HG03469 (cell line): ENCODE data around the gene PLCG2.

ENCODE experiments used
- ATAC-seq: cut with Tn5 transposase; IDR thresholded peaks from one replicate; pipeline ENCODE4 v1.9.1; 2021; ENCODE audit warnings: mild to moderate bottlenecking, moderate library complexity, moderate number of reproducible peaks; ENCODE audit not compliant: unreplicated experiment

Gene PLCG2

GRCh38 chr16:81902025-81902424 lies 122.9 kb downstream of the PLCG2 start:
- no peak for ATAC-seq

DNA sequence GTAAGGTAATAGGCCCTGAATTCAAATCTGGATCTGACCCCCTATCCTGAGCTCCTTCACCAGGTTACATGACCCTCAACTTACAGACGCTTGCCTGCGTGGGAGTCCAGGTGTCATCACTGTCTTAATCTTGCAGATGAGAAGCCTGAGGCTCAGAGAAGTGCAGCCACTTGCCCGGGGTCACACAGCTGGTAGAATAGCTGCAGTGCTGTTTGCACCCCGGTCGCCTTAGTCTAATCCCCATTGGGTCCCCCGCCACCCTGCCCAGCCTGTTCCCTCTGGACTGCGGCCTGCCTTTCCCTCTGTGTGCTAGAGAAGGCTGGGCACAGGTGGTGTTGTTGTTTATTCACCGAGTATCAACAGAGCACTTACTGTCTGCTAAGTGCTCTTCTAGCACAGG lies 125.2 kb downstream of the PLCG2 start:
- ATAC-seq = no peak

DNA sequence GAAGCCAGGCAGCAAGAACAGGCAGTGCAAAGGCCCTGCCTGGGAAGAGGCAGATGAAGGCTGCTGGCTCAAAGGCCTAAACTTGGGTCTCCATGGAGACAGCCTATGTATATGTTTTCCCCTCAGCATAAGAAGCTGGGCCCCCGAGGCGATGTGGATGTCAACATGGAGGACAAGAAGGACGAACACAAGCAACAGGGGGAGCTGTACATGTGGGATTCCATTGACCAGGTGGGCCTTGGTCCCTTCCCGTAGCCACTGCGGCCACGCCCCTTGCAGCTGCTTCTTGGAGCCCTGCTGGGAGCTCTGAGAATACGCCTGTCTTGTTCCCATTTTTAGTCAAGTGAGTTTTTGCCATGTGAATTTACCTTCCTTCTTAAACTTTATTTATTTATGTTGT lies 126.2 kb downstream of the PLCG2 start:
- no peak for ATAC-seq

- ATAC-seq = no peak
Measured at GRCh38 chr16:81907681-81908080, 128.6 kb downstream of the PLCG2 start.

DNA sequence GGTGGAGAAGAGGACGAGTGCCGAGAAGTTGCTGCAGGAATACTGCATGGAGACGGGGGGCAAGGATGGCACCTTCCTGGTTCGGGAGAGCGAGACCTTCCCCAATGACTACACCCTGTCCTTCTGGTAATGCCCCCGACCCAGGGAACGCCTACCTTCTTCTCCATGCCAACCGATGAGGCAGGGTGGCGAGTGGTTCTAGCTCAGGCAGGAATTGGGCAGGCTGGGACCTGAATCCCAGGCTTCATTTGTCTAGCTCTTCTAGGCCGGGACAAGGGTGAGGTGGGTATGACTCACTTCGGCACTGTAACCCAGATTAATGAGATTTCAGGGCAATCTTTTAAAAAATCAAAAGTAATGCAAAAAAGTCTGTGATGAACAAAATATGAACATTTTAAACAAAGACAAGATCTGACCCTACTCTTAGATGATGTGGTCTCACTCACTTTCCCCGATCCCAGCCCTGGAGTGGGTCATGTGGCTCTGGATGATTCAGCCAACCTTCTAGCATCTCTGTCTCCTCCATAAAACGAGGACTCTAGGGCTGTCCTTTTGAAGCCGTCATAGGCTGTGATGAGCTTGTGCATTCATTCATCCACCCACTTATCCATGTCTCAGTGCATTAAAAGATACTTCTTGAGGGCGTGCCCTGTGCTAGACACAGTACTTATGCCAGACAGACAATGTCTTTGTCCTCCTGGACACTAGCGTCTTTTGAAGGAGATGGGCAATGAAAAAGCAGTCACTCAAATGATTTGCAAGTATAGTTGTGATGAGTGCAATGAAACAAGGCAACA lies 129.6 kb downstream of the PLCG2 start:
- ATAC-seq = no peak

DNA sequence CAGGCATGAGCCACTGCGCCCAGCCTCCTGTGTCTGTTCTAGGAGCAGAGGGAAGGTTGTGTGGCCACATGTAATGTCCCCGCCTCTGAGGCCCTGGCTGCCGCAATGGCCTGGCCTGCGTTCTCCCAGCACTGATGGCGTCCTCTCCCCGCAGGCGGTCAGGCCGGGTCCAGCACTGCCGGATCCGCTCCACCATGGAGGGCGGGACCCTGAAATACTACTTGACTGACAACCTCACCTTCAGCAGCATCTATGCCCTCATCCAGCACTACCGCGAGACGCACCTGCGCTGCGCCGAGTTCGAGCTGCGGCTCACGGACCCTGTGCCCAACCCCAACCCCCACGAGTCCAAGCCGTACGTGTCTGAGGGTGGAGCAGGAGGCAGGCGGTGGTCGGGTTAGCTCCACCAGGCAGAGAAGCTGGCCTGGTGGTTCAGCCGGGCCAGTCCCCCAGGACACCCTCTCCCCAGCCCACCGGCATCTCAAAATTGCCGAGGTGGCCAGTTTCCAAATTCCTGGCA lies 131.3 kb downstream of the PLCG2 start:
- ATAC-seq = no peak

GRCh38 chr16:81912395-81912794 lies 133.3 kb downstream of the PLCG2 start:
- ATAC-seq = no peak

- ATAC-seq = no peak
Measured at GRCh38 chr16:81913222-81913621, 134.1 kb downstream of the PLCG2 start.

DNA sequence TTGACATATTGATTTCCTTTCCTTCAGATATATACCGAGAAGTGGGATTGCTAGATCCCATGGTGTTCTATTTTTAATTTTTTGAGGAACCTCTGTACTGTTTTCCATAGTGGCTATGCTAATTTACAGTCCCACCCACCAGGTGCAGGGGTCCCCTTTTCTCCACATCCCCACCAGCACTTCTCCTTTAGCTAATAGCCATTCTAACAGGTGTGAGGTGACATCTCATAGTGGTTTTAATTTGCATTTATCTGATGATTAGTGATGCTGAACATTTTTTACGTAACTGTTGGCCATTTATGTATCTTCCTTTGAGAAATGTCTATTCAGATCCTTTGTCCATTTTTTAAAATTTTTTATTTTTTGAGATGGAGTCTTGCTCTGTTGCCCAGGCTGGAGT lies 138.3 kb downstream of the PLCG2 start:
- ATAC-seq = no peak

DNA sequence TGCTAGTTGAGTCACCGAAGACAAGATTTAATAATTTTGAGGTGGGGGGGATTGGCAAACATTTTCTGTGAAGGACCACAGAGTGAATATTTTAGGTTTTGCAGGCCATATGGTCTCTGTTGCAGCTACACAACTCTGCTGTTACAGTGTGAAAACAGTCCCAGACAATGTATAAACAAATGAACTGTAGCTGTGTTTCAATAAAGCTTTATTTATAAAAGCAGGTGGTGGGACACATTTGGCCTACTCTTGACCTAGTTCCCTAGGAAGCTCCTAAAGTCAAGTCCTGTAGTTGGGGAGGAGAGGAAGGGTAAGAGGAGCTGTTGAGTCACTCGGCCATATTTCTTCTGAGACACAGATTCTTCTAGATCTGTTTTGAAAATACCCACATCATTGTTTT lies 139.8 kb downstream of the PLCG2 start:
- ATAC-seq = no peak

DNA sequence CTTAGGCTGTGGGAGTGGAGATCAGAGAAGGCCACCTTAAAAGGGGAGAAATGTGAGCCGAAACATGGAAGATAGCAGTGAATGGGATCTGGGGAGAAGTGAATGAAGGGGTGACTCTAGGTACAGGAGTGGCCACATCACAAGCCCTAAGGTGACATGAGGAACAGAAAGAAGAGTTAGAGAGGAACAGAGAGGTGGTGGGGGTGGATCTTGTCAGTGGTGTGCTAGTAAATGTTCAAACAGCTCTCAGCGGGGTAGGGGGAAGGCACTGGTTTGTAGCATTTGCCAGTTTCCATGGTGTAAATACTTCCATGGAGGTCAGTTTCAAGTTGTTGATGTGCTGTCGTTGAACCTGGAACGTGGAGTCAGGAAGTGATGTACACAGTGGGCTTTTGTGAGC lies 141.4 kb downstream of the PLCG2 start:
- no peak for ATAC-seq

DNA sequence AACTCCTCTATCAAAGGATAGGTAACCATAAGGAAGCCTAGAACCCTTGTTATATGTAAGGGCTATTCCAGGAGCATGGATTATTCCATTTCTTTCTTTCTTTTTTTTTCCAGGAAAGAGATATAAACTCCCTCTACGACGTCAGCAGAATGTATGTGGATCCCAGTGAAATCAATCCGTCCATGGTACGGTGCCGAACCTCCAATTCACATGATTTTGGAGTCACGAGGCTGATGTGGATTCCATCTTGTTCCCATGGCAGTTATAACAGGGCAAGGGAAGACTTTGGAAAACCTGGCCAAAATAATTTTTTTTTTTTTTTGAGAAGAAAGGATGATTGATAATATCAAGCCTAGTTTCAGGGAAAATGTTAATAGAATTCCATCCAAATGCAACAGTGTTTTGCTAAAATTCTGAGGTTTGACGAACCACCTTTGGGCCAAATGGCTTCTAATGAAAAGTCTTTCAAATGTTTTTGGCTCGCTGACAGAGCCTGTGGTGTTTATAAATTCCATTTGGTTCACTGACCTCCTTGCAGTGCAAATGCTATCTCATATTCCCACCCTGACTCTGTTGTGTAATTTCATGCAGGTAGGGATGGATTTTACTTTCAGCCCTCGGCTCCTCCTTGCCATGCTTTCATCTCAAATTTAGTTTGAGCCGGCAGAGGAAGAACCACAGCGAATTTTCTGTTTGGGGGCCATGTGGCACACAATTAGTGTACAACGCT lies 142.2 kb downstream of the PLCG2 start:
- ATAC-seq = no peak

- ATAC-seq = no peak
Measured at GRCh38 chr16:81921843-81922584, 142.9 kb downstream of the PLCG2 start.

GRCh38 chr16:81923296-81923695 lies 144.2 kb downstream of the PLCG2 start:
- no peak for ATAC-seq

DNA sequence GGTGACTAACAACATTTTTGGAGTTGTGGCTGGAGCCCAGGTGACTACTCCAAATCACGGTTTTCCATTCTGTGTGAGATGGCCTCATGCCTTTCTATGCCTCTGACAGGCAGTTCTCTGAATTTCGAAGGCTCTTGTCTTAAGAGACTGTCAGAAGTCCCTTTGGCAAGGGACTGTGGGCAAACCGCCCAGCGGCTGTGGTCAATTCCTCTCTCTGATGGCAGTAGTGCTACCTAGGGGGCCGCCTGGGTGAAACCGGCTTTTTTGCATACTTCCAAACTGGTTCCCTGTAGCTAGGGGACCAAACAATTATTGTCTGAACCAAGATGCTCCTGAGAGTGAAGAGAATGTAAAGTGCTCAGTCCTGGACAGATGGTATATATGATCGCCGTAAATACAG lies 145.9 kb downstream of the PLCG2 start:
- no peak for ATAC-seq

DNA sequence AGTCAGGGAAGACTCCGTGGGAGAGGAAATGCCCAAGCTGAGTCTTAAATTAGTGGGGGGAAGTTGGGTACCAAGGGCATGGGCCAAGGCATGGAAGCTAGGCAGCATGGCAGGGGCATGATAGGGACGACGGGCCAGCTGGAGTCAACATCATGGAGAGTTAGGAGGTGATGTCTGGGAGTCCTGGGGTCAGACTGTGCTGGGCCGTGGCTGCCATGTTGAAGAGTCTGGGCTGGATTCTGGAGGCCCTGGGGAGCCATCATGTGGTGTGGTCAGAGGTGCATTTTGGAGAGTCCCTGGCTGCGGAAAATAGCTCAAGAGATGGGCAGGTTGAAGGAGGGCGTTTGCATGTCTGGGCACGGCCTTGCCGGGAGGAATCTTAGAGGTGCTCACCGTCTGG lies 146.9 kb downstream of the PLCG2 start:
- no peak for ATAC-seq

DNA sequence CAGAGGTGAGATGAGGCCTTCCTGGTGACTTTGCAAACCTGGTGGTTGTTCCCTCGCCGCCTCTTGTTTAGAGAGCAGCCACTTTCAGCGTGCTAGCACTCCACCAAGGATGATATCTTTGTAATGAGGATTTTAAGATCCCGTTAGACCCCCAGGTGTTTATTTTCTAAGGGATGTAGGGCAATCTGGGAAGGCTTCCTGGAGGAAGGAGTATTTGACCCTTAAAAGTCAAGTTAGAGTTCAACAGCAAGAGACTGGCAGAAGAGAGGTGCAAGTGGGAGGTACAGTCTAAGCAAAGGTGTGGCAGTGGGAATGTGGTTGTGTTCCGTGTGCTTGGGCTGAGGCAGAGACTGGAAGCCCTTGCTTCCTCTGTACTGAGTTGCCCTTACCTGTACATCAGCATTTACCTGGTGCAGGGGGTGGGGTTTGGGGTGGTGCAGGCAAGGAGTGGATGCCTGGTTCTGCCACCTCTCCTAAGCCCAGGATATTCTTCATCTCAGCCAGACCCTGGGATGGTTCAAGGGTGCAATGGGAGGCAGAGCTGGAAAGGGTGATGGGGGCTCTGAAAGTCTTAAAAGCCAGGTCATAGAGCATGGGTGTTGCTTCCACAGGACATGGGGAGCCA lies 148.6 kb downstream of the PLCG2 start:
- ATAC-seq = no peak

GRCh38 chr16:81928271-81928918 lies 149.3 kb downstream of the PLCG2 start:
- ATAC-seq = no peak

DNA sequence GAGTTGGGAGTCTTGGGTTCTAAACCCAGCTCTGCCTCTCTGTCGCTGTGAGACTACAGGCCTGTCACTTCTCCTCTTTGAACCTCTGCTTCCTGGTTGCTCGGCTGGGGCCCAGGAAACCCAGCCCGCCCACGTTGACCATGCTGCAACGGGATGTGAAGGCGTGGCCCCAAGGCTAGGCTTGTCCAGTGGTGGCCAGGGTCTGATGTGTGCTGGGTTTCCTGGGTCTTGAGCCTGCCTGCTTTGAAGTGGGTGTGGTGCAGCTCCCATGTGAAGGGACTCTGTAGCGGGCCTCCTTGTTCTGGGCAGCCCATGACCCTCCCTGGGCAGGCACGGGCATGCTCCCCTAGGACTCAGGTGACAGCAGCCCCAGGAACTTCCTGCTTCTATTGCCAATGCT lies 149.9 kb downstream of the PLCG2 start:
- ATAC-seq = no peak

DNA sequence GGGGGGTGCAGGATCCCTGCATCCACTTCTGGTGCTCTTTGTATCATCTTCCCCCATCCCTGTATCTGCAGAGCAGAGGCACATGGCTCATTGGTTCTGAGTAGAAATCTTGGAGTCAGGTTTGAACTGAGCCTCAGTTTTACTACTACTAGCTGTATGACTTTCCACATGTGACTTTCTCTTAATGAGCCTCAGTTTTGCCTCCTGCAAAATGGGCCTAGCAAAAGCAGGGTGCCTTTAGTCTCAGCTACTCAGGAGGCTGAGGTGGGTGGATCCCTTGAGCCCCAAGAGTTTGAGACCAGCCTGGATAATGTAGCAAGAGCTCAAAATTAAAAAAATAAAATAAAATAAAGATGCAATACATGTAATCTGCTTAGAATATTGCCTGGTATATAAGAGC lies 150.8 kb downstream of the PLCG2 start:
- no peak for ATAC-seq

- no peak for ATAC-seq
Measured at GRCh38 chr16:81931927-81932326, 152.8 kb downstream of the PLCG2 start.
